HG02678 (cell line): ENCODE data around the gene OR5A2.
"Not testable (repeated sequence)": the region's sequence is repeated elsewhere in the genome, so short reads cannot be mapped to it uniquely, and the experiment has no call there.

Source experiments
- ATAC-seq: cut with Tn5 transposase; IDR thresholded peaks from one replicate; pipeline ENCODE4 v1.9.1; 2021; ENCODE audit warnings: mild to moderate bottlenecking, moderate library complexity; ENCODE audit not compliant: unreplicated experiment

OR5A2 gene, protein sequence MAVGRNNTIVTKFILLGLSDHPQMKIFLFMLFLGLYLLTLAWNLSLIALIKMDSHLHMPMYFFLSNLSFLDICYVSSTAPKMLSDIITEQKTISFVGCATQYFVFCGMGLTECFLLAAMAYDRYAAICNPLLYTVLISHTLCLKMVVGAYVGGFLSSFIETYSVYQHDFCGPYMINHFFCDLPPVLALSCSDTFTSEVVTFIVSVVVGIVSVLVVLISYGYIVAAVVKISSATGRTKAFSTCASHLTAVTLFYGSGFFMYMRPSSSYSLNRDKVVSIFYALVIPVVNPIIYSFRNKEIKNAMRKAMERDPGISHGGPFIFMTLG

GRCh38 chr11:59426361-59427067 is at the start of gene OR5A2:
Gene OR5A2 (minus strand): TSS chr11:59426413. CDS start chr11:59422953, 3,460 bp downstream.
- ATAC-seq = no peak

DNA sequence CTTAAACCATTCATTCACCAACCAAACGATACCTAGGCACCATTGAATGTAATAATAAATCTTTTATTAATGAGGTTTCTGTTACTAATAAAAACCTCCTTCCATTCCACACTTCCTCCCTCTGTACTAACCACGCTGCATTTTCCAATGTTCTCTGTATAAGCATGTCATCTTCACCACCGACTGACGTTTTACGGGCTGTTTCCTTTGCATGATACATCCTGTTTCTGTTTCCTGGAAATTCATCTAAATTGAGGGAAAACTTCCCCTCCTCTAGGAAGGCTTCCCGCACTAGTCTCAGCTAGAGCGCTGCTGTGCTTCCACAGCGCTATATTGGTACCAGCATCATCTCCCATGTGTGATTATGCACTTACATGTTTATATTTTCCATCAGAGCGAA is 49.0 kb upstream of the OR5A2 start:
- no peak for ATAC-seq

DNA sequence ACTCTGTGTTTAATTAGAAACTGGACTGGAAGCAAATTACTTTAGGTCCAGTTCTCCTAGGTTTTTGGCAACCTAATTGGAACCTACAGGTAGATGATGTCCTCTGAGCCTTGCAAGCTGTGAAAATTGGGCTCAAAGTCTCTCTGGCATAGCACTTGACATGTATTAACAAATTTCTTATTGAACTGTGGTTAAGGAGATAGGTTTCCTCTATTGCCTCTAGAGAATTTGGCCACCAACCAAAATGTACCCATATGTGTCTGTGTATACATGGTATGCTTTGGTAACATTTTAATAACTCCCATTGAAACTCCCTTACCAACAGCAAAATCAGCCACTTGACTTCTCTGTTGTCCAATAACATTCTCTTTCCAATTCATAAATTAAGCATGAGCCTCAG is 46.8 kb upstream of the OR5A2 start, which contains the start of gene OR4D10:
Gene OR4D10 (plus strand): TSS at position 301 of the 400 bp plus-strand sequence. CDS start 4,115 bp downstream, outside the sequence.
- no peak for ATAC-seq

GRCh38 chr11:59463190-59463641 is 37.0 kb upstream of the OR5A2 start:
- ATAC-seq = no peak

DNA sequence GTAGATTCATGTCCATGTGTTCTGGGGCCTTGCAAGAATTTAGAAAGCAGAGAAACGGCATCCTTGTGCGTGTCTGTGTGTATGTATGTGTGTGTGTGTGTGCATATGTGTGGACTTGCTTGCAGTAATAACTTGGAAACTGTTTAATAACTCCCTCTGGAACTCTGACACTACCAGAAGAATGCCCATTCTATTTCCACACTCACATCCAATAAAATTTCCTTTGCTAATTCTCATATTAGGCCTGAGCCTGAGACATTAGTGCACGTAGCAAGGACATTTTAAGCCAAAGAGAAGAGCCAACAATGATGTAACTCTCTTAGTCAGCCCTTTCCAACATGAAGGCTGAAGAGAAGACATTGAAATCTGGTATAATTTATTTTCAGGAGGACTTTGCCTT is 33.7 kb upstream of the OR5A2 start:
- no peak for ATAC-seq

DNA sequence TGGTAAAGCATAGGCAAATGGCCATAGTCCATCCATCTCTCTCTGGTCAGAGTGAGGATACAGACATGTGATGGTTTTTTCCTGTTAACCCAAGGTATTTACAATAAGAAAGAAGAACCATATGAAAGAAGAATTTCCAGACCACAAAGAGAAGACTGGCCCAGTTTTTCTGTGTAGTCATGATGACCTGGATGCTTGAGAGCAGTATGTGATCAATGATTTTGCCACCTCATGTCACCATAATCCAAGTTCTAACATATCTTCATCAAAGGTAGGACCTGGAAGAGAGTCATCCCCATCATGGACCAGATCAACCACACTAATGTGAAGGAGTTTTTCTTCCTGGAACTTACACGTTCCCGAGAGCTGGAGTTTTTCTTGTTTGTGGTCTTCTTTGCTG is 30.4 kb upstream of the OR5A2 start, which contains the start of gene OR4D6:
Gene OR4D6 (plus strand): TSS at position 301 of the 400 bp plus-strand sequence. CDS start 0 bp downstream, at position 301.
- no peak for ATAC-seq

GRCh38 chr11:59448484-59448883 is 22.3 kb upstream of the OR5A2 start:
- no peak for ATAC-seq

DNA sequence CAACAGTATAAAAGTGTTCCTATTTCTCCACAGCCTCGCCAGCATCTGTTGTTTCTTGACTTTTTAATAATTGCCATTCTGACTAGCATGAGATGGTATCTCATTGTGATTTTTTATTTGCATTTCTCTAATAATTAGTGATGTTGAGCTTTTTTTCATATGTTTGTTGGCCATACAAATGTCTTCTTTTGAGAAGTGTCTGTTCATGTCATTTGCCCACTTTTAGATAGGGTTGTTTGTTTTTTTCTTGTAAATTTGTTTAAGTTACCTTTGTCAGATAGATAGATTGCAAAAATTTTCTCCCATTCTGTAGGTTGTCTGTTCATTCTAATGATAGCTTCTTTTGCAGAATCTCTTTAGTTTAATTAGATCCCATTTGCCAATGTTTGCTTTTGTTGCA is 19.4 kb upstream of the OR5A2 start:
- ATAC-seq = not testable (repeated sequence)

DNA sequence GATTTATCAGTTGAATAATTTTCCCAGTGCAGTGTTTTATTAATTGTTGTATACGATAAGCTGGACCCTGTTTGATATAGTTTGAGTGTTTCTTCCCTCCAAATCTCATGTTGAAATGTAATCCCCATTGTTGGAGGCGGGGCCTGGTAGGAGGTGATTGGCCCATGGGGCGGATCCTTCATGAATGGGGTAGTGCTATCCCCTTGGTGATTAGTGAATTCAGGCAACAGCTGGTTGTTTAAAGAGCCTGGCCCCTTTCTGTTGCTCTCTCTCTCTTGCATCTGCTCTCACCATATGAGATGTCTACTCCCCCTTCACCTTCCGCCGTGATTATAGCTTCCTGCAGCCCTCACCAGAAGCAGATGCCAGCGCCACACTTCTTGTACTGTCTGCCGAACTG is 11.6 kb upstream of the OR5A2 start:
- ATAC-seq = no peak

GRCh38 chr11:59436169-59436568 is 10.0 kb upstream of the OR5A2 start, which contains the start of gene OR5A1:
Gene OR5A1 (plus strand): TSS chr11:59436469. CDS start chr11:59443169, 6,700 bp downstream.
- no peak for ATAC-seq

DNA sequence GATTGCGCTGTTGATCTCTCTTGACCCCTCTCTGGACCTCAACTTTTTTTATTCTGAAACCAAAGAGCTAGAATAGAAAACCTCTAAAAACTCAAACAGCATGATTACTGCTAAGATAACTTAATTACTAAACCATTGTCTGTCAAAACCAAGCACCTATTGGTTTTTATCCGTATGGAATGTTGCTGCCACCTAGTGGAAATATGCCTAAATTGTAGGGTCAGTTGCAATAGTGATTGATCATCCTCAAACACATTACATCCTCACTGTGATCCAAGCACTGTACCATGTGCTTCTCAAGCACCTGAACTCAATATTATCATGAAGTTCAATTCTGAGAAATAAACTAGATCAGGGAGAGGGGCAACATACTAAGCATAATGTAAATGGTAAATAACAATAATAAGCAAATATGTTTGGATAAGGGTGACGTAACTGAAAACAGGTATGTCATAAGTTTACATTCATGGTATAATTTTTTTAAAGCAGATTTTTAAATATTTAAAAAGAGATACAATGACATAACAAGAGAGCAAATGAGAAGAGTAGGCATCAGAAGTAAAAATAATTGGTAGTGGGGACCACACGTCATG is 3.8 kb upstream of the OR5A2 start:
- peak; percentile 84 for ATAC-seq

DNA sequence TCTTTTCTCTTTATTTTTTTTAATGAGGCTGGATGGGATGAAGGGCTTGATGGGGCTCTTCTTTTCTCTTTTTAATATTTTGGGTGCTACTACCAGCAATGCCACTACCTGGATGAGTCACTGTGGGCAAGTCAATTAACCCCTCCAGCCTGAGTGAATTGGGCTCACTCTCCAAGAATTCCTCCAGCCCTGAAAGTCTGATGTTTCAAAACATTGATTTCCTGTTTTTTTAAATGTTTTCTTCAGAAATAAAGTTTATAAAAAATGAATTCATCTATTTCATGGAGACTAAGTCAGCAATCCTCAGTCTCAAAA is 812 bp upstream of the OR5A2 start:
- ATAC-seq = no peak

- no peak for ATAC-seq
Measured at GRCh38 chr11:59425131-59425530, 1.1 kb downstream of the OR5A2 start.

- no peak for ATAC-seq
Measured at GRCh38 chr11:59423835-59424234, 2.4 kb downstream of the OR5A2 start.

GRCh38 chr11:59418156-59418555 is 8.1 kb downstream of the OR5A2 start:
- no peak for ATAC-seq

- ATAC-seq = no peak
Measured at GRCh38 chr11:59417023-59417422, 9.2 kb downstream of the OR5A2 start.

GRCh38 chr11:59416613-59417012 is 9.6 kb downstream of the OR5A2 start:
- ATAC-seq = no peak

DNA sequence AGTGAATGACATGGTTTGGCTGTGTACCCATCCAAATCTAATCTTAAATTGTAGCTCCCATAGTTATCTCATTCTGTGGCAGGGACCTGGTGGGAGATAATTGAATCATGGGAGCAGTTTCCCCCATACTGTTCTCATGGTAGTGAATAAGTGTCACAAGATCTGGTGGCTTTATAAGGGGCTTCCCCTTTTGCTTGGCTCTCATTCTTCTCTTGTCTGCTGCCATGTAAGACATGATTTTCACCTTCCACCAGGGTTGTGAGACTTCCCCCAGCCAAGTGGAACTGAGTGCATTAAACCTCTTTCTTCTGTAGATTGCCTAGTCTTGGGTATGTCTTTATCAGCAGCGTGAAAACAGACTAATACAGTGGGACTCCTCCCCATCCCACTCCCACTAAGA is 11.1 kb downstream of the OR5A2 start:
- ATAC-seq = no peak

- no peak for ATAC-seq
Measured at GRCh38 chr11:59413646-59414045, 12.6 kb downstream of the OR5A2 start.

GRCh38 chr11:59403546-59403945 is 22.7 kb downstream of the OR5A2 start:
- ATAC-seq = no peak

GRCh38 chr11:59401262-59401552 is 25.0 kb downstream of the OR5A2 start:
- no peak for ATAC-seq
